Sigmoid colon (tissue), 4 donors: ENCODE results near the gene TRIM9.

Experiments
- CTCF ChIP-seq, 4 experiments: fragments of 450-650 bp in 3 of 4; fragments of 200-600 bp in 1 of 4; IDR thresholded peaks; one replicate each; pipeline ENCODE4 v1.5.1; 2016 to 2019; ENCODE audit warnings: antibody characterized with exemption in 4 of 4, mild to moderate bottlenecking in 3 of 4, moderate library complexity in 2 of 4
- EP300 ChIP-seq, 4 donors: sonication (generic); formaldehyde crosslinking; IDR thresholded peaks; one replicate each; pipeline ENCODE4 v1.6.1; 2017; ENCODE audit warnings: antibody characterized with exemption in 4 of 4
- POLR2AphosphoS5 ChIP-seq, 4 donors: sonication (generic); formaldehyde crosslinking; IDR thresholded peaks; one replicate each; pipeline ENCODE4 v1.6.1; 2017; ENCODE audit warnings: antibody characterized with exemption in 4 of 4

GRCh38 chr14:51066576-51066975, 28.3 kb downstream of the TRIM9 start:
- no peak for TF ChIP-seq CTCF (IDR thresholded peaks at IDR 0.05)
- no peak for TF ChIP-seq POLR2AphosphoS5 (IDR thresholded peaks at IDR 0.05)
- TF ChIP-seq EP300 (IDR thresholded peaks at IDR 0.05), result no peak
